ENCODE data around the gene ONECUT3. TPM values are rescaled to one million over a fixed set of nuclear protein-coding genes. Genes with fewer than 3 reads are reported as not detected.

ONECUT3 gene
- total and polyA plus RNA-seq, 9 of the 15 experiments (the other 6 are each of a cell fraction or from before 2014, with no cell fraction given): not detected

DNA sequence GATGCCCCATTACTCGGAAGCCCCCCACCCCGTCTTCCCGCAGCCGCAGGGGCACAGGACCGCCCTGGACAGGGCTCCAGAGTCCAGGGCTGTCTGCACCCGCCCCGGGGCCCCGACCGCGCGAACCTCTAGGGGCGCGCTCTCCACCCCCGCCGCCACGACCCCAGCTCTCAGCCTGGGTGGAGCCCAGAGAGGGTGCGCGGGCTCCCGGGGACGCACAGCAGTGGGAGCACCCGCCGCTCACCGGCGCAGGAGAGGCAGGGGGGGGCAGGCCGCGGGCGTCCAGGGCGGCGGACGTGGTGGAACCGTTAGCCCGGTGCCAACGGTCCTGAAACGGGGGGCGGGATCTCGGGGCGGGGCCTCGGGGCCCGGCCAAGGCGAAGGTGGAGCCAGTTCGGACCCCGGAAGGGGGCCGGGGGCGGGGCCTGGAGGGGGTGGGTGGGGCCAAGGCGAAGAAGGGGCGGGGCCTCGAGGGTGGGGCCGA lies 58.7 kb downstream of the ONECUT3 start, which contains the start of gene ATP8B3 (continued):
- TF ChIP-seq, protein P1, sequence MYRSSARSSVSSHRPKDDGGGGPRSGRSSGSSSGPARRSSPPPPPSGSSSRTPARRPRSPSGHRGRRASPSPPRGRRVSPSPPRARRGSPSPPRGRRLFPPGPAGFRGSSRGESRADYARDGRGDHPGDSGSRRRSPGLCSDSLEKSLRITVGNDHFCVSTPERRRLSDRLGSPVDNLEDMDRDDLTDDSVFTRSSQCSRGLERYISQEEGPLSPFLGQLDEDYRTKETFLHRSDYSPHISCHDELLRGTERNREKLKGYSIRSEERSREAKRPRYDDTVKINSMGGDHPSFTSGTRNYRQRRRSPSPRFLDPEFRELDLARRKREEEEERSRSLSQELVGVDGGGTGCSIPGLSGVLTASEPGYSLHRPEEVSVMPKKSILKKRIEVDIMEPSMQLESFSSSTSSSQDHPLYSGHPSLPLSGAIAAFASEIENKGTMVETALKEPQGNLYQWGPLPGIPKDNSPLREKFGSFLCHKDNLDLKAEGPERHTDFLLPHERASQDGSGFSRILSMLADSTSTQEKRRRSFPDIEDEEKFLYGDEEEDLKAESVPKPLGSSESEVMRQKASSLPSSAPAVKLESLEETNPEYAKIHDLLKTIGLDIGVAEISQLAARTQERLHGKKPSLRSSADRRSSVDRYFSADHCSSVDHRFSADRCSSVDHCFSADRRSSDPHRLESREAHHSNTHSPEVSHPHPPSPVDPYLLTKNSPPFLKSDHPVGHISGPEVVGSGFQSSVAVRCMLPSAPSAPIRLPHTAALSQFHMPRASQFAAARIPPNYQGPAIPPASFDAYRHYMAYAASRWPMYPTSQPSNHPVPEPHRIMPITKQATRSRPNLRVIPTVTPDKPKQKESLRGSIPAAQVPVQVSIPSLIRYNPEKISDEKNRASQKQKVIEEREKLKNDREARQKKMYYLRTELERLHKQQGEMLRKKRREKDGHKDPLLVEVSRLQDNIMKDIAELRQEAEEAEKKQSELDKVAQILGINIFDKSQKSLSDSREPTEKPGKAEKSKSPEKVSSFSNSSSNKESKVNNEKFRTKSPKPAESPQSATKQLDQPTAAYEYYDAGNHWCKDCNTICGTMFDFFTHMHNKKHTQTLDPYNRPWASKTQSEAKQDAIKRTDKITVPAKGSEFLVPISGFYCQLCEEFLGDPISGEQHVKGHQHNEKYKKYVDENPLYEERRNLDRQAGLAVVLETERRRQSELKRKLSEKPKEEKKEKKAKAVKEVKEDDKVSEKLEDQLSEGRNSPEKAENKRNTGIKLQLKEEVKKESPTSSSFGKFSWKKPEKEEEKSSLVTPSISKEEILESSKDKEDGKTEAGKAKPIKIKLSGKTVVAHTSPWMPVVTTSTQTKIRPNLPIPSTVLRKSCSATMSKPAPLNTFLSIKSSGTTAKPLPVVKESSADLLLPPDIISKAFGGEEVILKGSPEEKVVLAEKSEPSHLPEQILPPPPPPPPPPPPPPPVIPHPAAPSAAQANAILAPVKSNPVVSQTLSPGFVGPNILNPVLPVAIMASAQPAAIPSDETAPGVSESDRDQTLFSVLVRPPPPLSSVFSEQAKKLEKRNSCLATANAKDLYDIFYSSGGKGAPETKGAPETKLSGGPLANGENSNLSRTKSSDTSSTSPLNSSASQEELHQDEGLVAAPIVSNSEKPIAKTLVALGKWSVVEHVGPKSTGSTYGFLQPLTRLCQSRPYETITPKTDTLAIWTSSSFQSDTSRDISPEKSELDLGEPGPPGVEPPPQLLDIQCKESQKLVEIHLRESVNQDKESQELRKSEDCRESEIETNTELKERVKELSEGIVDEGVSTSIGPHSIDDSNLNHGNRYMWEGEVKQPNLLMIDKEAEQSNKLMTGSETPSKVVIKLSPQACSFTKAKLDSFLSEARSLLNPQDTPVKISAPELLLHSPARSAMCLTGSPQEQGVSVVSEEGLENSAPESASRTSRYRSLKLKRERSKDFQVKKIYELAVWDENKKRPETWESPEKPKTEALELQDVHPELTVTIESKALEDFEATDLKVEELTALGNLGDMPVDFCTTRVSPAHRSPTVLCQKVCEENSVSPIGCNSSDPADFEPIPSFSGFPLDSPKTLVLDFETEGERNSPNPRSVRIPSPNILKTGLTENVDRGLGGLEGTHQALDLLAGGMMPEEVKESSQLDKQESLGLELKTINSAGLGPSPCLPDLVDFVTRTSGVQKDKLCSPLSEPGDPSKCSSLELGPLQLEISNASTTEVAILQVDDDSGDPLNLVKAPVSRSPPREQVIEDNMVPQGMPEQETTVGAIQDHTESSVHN (IDR thresholded peaks at IDR 0.05; ENCODE audit: borderline replicate concordance in 1 of 2, low read depth in 1 of 2): no peak
- TF ChIP-seq SRSF7 (optimal IDR thresholded peaks at IDR 0.05; ENCODE audit: low read depth, low read length) (no peak), ILK (tag; IDR thresholded peaks at IDR 0.05; ENCODE audit: borderline replicate concordance, low read depth) (no peak), PTBP1 (IDR thresholded peaks at IDR 0.05; ENCODE audit: low read depth, low read length) (peak; percentile 59; the same call in 1 of the 2 replicates), HDAC1 (IDR thresholded peaks at IDR 0.05) (peak in 1 of 2 experiments; percentile 41; a peak in 1 of 4 replicates), ZNF174 (CRISPR knock-in tag; IDR thresholded peaks at IDR 0.05) (no peak), KAT7 (CRISPR knock-in tag; IDR thresholded peaks at IDR 0.05; ENCODE audit: borderline replicate concordance) (0 out of 2 replicates have a peak, but pooled peaks have one; percentile 49), KDM1A (IDR thresholded peaks at IDR 0.05) (peak; percentile 82 to 87), ADNP (tag; IDR thresholded peaks at IDR 0.05) (peak; percentile 87), GABPB1 (CRISPR knock-in tag; IDR thresholded peaks at IDR 0.05) (no peak), HDAC6 (IDR thresholded peaks at IDR 0.05; ENCODE audit: low read depth, low read length) (no peak), RBM15 (IDR thresholded peaks at IDR 0.05; ENCODE audit: insufficient read depth, low read length) (no peak)
- TF ChIP-seq, protein P2, sequence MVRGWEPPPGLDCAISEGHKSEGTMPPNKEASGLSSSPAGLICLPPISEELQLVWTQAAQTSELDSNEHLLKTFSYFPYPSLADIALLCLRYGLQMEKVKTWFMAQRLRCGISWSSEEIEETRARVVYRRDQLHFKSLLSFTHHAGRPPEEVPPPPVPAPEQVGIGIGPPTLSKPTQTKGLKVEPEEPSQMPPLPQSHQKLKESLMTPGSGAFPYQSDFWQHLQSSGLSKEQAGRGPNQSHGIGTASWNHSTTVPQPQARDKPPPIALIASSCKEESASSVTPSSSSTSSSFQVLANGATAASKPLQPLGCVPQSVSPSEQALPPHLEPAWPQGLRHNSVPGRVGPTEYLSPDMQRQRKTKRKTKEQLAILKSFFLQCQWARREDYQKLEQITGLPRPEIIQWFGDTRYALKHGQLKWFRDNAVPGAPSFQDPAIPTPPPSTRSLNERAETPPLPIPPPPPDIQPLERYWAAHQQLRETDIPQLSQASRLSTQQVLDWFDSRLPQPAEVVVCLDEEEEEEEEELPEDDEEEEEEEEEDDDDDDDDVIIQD (CRISPR knock-in tag; IDR thresholded peaks at IDR 0.05): no peak
- TF ChIP-seq, protein P3, sequence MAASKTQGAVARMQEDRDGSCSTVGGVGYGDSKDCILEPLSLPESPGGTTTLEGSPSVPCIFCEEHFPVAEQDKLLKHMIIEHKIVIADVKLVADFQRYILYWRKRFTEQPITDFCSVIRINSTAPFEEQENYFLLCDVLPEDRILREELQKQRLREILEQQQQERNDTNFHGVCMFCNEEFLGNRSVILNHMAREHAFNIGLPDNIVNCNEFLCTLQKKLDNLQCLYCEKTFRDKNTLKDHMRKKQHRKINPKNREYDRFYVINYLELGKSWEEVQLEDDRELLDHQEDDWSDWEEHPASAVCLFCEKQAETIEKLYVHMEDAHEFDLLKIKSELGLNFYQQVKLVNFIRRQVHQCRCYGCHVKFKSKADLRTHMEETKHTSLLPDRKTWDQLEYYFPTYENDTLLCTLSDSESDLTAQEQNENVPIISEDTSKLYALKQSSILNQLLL (CRISPR knock-in tag; IDR thresholded peaks at IDR 0.05; ENCODE audit: borderline replicate concordance): no peak
